Adrenal gland (tissue), 5 donors: Measurements from ENCODE around the gene NDUFA3.

Experiments used
- POLR2A ChIP-seq, 2 donors: fragments of 450-650 bp; IDR thresholded peaks; one replicate each; pipeline ENCODE4 v1.6.1; 2017; ENCODE audit warnings: antibody characterized with exemption in 2 of 2, mild to moderate bottlenecking in 2 of 2, moderate library complexity in 1 of 2
- TF ChIP-seq, protein P1 (sequence below), 6 experiments: fragments of 450-650 bp in 4 of 6; fragments of 200-600 bp in 2 of 6; sonication (generic) in 1 of 6; IDR thresholded peaks; 1 replicate in 5 of 6; 2 replicates in 1 of 6; pipeline versions ENCODE4 v1.5.1 to v1.8.0; 2016 to 2021; ENCODE audit warnings: antibody characterized with exemption in 6 of 6, mild to moderate bottlenecking in 2 of 6, moderate library complexity in 1 of 6
- donor health status: DM: no; HTN: no; CAD: no.

DNA sequence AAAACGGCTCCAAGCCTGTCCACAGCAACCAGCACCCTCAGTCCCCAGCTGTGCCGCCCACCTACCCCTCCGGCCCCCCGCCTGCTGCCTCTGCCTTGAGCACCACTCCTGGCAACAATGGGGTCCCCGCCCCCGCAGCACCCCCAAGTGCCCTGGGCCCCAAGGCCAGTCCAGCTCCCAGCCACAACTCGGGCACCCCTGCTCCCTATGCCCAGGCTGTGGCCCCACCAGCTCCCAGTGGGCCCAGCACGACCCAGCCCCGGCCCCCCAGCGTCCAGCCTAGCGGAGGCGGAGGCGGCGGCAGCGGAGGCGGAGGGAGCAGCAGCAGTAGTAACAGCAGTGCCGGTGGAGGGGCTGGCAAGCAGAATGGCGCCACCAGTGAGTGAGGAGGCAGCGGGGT, 45.5 kb downstream of the NDUFA3 start:
- no peak for TF ChIP-seq POLR2A (IDR thresholded peaks at IDR 0.05)
- TF ChIP-seq, protein P1, sequence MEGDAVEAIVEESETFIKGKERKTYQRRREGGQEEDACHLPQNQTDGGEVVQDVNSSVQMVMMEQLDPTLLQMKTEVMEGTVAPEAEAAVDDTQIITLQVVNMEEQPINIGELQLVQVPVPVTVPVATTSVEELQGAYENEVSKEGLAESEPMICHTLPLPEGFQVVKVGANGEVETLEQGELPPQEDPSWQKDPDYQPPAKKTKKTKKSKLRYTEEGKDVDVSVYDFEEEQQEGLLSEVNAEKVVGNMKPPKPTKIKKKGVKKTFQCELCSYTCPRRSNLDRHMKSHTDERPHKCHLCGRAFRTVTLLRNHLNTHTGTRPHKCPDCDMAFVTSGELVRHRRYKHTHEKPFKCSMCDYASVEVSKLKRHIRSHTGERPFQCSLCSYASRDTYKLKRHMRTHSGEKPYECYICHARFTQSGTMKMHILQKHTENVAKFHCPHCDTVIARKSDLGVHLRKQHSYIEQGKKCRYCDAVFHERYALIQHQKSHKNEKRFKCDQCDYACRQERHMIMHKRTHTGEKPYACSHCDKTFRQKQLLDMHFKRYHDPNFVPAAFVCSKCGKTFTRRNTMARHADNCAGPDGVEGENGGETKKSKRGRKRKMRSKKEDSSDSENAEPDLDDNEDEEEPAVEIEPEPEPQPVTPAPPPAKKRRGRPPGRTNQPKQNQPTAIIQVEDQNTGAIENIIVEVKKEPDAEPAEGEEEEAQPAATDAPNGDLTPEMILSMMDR (IDR thresholded peaks at IDR 0.05), result no peak
